CD4-positive, alpha-beta T cell treated with Interleukin-12 subunit alpha and Interleukin-12 subunit beta, for 1 hour (primary cell): ENCODE results near the gene MALL.
"Not testable (repeated sequence)": the region's sequence is repeated elsewhere in the genome, so short reads cannot be mapped to it uniquely, and the experiment has no call there.

Source experiments
- DNase-seq: peaks from one replicate; pipeline ENCODE4 v3.0.0-alpha.2; 2020

Gene MALL

GRCh38 chr2:110049769-110050168 is 65.9 kb downstream of the MALL start:
- not testable (repeated sequence) for DNase-seq

DNA sequence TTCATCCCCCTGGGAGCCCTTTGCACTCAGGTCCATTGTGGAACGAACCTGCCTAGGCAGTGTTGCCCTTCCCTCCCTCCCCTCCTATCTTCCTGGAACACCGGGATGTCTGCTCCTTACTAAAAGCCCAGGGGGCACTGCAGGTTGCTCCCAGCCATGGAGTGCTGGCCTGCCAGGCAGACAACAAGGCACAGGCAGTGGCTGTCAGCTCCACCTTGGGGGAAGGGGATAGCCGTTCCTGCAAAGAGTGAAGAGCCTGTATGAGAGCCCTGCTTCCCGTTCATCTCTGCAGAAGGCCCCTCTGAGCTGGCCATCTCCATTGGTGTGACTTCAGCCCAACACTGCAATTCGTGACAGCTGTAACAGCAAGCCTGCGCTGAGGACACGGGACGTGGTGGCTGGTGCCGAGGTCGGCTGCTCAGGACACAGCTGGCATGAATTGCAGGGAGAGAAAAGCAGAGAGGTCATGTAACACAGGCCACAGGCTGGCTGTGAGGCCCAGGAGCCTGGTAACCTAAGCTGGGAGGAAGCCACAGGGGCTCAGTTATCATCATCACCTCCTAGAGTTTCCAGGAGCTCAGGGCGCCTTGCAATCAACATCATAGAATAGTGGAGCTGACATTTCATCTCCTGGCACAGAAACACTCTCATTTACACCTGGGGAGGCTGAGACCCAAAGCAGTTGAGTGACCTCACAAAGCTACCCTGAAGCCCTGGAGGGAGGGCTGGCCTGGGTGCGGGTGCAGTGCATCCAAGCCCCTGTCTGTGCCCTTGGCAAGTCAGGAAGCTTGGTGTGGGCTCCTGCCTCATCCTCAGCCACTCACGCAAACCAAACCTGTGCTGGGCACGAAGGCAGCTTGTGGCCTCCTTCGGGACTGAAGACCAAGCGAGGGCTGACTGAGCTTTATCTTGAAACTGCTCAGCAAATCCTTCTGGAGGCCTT is 67.1 kb downstream of the MALL start:
- DNase-seq: not testable (repeated sequence)

- not testable (repeated sequence) for DNase-seq
Observed at GRCh38 chr2:110047225-110047624, 68.4 kb downstream of the MALL start.

GRCh38 chr2:110041941-110042660 is 73.5 kb downstream of the MALL start:
- DNase-seq: not testable (repeated sequence)

DNA sequence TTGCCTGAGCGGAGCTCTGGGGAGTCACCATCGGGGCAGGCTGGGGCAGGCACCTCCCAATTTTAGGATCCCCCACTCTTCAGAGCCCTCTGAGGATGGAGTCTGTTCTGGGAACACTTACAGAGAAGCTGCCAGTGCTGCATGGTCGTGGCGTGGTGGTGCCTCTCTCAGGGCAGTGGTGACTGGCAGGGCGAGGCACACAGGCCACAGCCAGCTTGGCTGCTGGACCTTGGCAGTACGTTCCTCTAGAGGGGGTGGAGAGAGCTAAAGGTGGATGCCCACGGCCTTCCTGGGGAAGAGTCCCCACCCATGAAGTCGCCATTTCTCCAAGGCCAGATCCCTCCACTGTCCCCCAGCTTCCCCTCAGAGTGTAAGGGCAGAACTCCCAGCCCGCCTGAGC is 78.3 kb downstream of the MALL start:
- DNase-seq: not testable (repeated sequence)

- DNase-seq: not testable (repeated sequence)
Observed at GRCh38 chr2:110035384-110035783, 80.2 kb downstream of the MALL start.

GRCh38 chr2:110034935-110035334 is 80.7 kb downstream of the MALL start:
- DNase-seq: not testable (repeated sequence)
